Measurements from ENCODE around the gene SPPL3.
"Not testable (repeated sequence)": the region's sequence is repeated elsewhere in the genome, so short reads cannot be mapped to it uniquely, and the experiment has no call there.

The SPPL3 gene

GRCh38 chr12:120814203-120814902 is 89.8 kb downstream of the SPPL3 start:
- no peak for DNase-seq

GRCh38 chr12:120813588-120814153 is 90.5 kb downstream of the SPPL3 start:
- DNase-seq = no peak

- DNase-seq = no peak
These were observed 94.1 kb downstream of the SPPL3 start for GRCh38 chr12:120810021-120810420.

DNA sequence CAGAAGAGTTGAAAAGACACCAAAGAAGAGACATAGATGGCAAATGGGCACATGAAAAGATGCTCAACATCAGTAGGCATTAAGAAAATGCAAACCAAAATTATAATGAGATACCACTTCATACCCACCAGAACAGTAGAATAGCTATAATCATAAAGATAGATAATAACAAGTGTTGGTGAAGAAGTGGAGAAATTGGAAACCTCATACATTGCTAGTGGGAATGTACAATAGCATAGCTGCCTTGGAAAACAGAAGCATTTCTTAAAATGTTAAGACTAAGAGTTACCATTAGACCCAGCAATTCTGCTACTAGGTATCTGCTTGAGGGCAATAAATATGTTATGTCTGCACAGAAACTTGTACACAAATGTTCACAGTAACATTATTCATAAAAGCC is 99.7 kb downstream of the SPPL3 start:
- DNase-seq = no peak

DNA sequence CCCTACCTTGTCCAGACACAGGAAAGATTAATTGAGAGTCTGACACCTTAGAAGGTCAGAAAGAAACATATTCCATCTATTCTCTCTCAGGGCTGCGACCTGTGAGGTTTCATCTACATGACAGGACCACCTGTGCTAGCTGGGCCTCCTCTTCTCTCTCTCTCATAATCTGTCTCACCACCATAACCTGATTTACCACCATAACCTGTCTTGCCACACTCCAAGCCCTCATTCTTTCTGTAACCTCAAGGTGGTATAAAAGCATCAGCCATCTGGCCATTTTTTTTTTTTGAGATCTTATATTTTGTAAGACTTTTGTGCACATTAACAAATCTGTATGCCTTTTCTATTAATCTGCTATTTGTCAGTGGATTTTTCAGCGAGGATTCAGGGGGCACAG is 103.0 kb downstream of the SPPL3 start:
- no peak for DNase-seq

DNA sequence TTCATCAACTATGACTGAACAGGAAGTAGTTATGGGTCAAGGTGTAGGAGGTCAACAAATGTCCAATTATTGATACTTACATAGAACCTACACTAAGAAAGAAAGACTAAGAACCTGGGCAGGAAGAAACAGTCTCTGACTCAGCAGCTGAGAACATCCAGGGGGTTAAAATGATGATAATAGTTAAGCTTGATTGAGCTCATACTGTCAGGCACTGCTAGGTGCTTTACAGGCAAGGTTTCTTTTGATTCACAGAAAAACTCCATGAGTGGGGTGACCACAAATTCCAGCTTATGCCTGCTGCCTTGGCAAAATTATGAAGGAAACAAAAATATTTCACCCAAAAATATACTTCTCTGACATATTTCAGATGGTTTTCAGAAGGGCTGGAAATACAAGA is 103.5 kb downstream of the SPPL3 start:
- DNase-seq = no peak

GRCh38 chr12:120799243-120800045 is 104.7 kb downstream of the SPPL3 start:
- no peak for DNase-seq

- no peak for DNase-seq
These were observed 105.5 kb downstream of the SPPL3 start for GRCh38 chr12:120798696-120799095.

DNA sequence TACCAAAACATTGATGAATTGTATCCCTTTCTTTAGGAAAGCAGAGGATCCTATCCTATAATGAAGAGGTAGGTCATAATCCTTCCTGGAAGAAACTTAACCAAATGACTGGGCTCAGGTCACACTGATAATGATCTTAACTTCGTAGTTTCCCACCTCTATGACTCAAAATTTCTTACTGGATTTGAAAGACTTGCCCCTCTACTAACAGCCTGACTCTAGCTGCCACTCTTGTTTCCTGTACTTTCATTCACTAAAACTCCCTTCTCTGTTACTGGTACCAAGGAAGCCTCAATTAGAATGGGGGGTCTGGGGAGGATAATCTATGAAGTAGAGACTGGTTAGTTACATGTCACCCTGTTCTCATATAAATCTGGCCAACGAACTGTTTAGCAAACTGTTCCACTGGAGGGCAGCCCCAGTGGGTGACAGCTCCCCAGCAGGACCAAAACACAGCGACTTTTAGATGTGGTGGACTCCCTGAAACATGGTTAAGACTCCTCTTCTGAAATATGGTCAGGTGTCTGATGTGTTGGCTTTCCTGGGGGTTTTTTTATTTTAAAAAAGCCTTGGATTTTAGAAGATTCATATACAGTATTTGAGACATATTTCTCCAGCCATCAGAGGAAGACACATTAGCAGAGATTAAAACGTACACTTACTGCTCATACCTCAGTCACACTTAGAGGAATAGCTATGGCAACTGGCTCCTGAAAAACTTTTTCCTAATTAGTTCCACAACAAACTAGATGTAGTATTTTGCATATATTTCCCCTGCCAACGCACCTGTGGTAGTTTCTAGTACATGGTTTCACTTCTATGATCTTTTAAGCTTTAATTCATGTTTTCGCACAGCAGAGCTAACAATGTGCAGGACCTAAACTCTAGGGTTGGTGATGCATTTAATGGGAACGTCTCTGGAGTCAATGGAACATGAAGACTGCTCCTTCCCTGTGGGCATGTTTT is 106.2 kb downstream of the SPPL3 start:
- DNase-seq = no peak

DNA sequence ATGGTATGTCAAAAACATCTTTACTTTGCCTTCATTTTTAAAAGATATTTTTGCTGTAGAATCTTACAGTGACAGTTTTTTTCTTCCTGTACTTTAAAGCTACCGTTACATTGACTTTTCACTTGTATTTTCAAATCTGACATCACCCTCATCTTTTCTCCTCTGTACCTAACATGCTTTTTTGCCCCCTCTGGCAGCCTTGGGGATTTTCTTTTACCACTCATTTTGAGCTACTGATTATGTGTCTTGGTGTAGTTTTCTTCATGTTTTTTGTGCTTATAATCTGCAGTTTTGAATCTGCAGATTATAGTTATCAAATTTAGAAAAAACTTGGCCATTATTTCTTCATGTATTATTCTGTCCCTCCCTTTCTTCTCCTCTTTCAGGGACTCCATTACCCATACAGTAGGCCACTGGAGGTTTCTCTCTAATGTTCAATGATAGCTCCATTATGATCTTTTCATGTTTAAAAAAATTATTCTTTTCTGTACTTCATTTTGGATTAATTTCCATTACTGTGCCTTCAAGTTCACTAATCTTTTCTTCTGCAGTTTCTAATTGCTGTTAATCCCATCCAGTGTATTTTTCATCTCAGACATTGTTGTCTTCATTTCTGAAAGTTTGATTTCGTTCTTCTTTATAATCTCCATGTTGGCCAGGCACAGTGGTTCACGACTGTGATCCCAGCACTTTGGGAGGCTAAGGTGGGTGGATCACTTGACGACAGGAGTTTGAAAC is 108.5 kb downstream of the SPPL3 start:
- DNase-seq = no peak

GRCh38 chr12:120793357-120793756 is 110.8 kb downstream of the SPPL3 start:
- DNase-seq = no peak

GRCh38 chr12:120792456-120792855 is 111.7 kb downstream of the SPPL3 start:
- not testable (repeated sequence) for DNase-seq

- no peak for DNase-seq
These were observed 112.4 kb downstream of the SPPL3 start for GRCh38 chr12:120791669-120792176.

DNA sequence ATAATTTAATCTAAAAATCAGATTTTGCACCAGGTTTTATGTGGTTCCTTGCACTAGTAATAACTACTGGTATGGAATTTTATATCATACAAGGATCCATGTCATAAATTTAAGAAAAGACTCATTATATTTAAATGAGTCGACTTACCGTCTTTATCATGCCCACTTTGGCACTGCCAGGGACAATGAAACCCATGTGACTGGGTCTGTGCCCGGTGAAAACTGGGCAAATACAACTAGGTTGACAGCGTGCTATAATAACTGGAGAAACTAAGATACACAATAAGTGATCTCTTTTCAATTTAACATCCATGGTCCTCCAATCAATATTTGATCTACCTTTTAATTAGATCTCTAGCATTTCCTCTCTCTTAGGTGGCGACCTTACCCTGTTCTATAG is 114.0 kb downstream of the SPPL3 start:
- no peak for DNase-seq

GRCh38 chr12:120787889-120788288 is 116.3 kb downstream of the SPPL3 start:
- DNase-seq = no peak

DNA sequence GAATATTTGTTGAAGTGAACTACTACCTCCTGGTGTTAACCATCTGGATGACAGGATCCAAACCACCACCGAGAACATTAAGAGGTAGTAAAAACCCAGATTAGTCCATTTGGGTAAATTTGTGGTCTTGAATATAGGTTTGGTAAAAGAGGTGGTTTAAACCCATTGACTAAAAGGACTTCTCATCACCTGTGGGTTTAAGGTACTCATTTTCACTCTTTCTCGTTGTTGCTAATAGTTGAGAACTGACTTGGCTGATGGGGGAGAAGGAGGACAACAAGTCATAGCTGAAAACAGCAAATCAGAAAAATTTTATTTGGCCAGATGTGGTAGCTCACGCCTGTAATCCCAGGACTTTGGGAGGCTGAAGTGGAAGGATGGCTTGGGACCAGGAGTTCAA is 119.4 kb downstream of the SPPL3 start:
- no peak for DNase-seq

- no peak for DNase-seq
These were observed 121.0 kb downstream of the SPPL3 start for GRCh38 chr12:120783197-120783596.

DNA sequence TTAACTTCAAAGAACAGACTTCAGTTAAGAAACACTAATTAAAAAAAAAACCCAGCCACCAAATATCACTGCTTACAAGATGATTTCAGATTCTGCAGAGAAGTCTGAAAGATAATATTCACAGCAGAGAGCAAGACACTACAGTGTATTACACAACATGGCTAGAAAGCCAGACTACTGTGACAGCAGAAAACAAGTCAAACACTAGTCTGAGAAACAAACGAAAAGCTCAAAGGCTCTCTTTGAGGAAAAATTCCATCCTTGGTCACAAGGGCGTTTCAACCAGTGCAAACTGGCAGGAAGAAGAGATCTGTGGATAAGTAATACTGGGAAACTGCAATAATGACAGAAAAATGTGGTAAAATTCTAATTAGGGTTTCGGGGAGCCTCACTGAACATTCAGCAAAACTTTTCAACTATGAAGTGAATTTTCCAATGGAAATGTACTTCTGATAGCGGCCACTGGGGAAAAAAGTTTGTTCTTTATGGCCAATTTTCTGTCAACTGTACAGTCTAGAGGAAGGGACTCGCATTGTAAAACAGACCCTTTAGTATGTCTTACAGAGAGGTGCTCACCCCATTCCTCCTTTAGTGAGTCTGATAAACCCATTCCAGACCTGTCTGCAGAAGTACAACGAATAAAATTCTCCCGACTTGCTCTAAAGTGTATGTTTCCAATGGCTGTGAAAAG is 128.2 kb downstream of the SPPL3 start:
- no peak for DNase-seq

DNA sequence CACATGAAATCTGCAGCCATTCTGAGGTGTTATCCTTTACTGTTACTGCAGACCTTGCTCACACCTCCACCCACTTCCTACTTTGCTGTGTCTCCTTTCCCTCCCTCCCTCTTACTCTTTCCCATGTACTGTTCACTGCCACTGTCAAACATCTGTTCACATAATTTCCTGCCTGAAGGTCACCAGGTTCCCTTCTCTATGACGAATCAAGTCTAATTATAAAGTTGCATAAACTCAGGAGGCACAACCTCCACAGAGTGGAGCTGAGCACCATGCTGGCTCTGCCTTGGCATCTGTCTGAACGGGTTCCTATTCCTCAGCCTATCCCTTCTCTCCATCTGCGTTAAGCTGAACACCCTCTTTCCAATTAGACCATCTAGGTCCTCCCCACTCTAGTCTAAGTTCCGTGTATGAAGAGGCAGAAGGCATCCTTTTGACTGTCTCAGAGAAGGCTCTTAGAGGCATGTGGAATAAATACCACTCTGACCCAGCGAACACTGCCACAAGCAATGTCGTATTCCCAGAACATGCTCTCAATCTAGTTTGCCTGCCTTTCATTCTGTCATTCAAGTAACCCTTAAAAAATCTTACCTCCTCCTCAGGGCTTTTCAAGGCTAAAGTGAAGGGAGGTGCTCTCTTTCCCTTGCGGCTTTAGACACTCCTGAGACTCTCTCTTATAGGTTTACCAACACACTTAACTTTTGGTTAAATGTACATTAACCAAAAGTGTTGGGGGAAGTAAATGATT is 129.8 kb downstream of the SPPL3 start:
- no peak for DNase-seq

DNA sequence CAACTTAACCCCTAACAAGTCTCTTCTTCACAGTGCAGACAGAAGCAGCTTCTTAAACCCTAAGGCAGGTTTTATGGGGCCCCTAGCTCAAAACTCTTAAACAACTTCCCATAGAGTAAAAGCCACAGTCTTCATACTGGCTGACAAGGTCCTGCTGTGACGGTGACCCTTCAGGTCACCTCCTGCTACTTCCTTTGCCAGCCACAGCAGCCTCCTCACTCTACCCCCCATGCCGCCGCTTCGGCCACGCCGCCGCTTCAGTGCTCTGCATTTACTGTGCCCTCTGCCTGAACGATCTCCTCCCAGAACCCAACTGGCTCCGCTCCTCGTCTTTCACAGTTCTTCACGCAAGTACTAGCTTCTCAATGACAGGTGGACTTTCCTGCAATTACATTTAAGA is 133.1 kb downstream of the SPPL3 start:
- DNase-seq = no peak
